SKM-1 treated with dmso at 0.1 percent for 144 hours (cell line): ENCODE results near the gene CYP2S1.
"Not testable (repeated sequence)": the region's sequence is repeated elsewhere in the genome, so short reads cannot be mapped to it uniquely, and the experiment has no call there.

Source experiments
- DNase-seq: peaks from one replicate; lab custom pipeline; 2025; ENCODE audit not compliant: unreplicated experiment; lab: John Stamatoyannopoulos, UW

The CYP2S1 gene

DNA sequence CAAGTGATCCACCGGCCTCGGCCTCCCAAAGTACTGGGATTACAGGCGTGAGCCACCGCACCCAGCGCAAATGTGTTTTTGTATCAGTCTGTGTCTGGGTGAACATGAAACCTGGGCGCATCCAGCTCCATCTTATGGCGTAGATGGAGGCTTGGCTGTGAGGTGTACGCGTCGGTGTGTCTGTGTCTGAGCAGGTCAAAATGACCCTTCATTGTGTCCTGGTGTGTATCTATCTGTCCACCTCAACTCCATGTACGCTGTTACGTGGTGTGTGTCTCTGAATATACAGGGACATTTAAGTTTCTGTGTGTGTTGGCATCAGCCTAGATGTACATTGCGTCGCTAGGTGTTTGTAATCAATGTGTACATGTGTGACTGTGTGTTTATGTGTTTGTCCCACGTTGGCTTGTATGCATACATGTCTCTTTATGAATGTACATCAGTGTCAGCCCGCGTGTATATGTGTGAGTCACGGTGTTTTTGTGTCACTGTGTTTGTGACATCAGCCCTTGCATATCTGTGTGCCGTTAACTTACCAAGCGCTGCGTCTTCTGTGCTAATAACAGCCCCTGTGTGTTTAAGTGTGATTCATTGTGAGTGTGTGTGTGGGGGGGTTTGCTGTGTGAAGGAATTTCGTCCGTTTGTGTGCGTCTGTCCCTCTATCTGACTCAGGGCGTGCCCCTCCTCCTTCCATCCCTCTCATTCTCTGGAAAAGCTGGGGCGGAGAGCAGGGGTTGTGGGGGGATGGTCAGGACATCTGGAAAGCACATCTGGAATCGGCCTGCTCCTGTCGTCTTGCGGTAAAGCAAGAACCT is 32.4 kb downstream of the CYP2S1 start:
- no peak for DNase-seq

DNA sequence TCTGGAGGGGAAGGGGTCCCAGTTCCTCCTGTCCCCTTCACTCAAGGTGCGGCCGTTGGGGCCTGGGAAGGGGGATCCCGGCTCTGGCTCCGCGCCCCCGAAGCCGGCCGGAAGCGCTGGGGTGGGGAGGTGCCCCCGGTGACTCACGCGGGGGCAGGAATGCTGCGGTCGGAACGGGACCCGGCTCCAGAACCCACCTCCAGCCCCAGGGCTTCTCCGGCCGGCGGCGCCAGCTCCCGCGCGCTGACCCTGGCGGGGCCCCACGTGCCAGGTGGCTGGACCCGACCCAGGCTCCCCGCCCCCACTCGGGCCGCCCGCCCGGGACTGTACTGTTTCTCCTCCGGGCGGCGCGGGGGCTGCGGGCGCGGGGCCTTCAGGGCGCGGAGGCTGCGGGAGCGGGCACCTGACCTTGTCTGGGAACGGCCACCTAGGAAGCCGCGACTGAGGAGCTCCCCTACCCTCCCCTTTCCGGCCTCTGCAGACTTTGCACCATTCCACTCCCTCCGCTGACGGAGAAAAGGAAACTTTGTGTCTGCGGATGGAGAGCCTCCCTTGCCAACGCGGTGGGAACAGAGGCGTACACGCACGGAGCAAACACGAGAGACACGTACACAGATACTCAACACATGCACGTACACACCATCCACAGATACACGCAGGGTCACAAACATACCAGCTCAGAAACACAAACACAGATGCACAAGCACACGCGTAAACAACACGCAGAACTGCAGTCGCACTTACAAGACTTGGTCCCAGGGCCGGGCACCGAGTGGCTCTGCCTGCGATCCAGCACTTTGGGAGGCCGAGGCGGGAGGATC is 33.2 kb downstream of the CYP2S1 start:
- DNase-seq: no peak

DNA sequence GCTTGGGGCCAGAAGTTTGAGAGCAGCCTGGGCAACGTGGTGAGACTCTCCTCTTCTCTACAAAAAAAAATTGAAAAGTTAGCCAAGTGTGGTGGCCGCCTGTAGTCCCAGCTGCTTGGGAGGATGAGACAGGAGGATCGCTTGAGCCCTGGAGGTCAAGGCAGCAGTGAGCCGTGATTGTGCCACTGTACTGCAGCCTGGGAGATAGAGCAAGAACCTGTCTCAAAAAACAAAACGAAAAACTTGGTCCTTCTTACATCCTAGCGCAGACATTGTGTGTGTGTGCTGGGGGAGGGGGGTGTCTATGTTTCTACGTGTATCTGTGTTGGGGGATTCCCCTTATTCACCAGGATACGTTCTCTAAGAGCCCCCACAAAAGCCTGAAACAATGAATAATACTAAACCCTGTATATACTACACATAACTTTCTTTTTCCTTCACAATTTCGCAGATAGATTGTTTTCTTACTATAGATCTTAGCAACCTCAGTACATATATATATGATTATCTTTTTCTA is 33.9 kb downstream of the CYP2S1 start:
- DNase-seq: no peak

DNA sequence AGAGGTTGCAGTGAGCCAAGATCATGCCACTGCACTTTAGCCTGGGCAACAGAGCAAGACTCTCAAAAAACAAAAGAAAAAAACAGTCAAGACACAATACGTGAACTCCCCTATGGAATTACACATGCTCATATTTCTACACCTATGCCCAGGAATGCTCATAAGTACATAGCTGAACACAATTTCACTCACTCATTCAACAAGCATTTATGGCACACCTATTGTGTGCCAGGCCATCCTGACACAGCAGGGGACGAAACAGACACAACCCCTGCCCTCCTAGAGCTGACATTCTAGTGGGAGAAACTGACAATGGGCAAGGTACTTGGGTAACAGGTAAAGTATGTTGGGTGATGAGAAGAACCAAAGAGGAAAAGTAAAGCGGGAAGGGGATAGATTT is 35.5 kb downstream of the CYP2S1 start:
- DNase-seq: no peak

DNA sequence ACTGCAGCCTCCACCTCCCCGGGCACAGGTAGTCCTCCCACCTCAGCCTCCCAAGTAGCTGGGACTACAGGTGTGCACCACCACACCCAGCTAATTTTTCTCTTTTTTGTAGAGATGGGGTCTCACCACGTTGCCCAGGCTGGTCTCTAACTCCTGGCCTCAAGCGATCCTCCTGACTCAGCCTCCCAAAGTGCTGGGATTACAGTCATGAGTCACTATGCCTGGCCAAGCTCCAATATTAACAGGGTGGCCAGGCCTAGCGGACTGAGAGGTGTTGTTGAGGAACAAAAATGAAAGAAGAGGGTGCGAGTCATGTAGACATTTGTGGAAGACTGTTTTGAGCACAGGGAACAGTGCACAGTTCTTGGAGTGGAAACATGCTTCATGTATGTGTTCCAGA is 36.3 kb downstream of the CYP2S1 start:
- DNase-seq: not testable (repeated sequence)

DNA sequence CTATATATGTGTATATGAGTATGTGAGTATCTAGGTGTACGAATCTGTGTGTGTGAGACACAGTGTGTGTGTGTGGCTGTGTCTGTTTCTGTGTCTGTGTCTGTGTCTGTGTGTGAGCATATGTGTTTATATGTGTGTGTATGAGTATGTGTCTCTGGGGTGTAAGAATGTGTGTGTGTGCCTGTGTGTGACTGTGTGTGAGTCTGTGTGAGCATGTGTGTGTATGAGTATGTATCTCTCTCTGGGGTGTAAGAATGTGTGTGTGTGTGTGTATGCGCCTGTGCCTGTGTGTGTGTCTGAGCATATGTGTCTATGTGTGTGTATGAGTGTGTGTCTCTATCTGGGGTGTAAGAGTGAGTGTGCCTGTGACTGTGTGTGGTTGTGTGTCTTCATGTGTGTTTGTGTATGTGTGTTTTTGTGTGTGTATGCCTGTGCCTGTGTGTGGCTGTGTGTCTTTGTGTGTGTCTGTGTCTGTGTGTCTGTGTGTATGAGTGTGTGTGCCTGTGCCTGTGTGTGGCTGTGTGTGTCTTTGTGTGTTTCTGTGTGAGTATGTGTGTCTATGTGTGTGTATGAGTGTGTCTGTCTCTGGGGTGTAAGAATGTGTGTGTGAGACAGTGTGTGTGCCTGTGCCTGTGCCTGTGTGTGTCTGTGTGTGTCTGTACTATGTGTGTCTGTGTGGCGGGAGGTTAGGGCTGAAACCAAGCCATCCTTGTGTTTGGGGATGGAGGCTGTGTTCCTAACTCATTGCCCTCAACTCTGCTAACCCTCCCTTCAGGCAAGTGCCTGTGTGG is 37.2 kb downstream of the CYP2S1 start:
- no peak for DNase-seq

DNA sequence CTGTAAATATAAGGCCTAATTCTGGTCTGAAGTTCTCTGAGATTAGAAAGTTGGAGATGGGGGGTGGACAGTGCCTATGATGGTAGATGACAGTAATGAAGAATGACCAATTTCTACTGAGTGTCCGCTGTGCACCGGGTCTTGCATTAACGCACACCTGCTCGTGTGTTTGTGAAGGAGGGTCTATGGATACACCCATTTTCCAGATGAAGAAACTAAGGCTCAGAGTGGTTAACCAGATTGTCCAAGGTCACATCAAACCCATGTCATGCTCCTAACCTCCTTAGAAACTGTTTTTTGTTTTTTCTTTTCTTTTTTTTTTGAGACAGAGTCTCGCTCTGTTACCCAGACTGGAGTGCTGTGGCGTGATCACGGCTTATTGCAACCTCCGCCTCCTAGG is 39.7 kb downstream of the CYP2S1 start:
- DNase-seq: no peak

DNA sequence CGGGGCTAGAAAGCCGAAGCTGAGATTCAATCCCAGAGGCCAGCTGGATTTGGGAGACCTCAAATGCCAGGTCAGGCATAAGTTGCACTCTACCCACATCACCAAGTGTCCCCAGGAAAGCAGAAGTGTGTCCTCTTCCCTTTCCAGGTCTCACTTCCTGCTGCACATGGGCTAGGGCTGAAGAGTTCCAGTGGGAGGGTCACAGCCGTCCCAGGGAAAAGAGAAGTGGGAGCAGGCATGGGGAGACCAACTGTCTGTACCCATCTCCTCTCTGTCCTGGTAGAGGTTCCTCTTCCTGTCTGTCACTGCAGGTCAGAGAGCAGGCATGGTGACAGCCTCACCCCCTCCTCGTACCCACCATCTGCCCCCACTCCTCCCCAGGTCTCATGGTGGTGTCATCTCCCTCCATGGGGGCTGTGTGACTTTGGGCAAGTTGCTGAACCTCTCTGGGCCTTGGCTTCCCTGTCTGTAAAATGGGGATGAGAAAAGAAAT is 40.8 kb downstream of the CYP2S1 start:
- DNase-seq: peak; percentile 60

DNA sequence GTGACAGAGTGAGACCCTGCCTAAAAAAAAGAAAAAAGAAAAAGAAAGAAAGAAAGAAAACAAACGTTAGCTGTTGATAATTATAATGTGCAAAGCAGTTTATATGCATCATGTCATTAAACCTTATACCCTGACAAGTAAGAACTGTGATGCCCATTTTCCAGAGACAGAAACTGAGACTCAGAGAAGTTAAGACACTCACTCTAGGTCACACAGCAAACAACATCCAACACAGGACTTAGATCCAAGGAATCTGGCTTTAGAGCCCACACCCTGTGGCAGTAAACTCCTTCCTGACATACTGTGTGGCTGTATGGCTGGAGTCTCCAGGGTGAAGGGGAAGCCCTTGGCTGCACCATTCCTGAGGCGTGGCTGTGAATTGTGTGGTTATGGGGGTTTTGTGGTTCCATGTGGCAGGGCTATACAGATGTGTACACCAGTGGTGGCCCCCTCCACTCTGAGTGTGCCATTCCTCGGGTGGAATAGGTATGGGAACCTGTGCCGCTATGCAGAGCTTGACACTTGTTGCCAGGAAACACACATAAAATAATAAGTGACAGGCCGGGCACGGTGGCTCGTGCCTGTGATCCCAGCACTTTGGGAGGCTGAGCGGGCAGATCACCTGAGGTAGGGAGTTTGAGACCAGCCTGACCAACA is 41.6 kb downstream of the CYP2S1 start:
- no peak for DNase-seq

DNA sequence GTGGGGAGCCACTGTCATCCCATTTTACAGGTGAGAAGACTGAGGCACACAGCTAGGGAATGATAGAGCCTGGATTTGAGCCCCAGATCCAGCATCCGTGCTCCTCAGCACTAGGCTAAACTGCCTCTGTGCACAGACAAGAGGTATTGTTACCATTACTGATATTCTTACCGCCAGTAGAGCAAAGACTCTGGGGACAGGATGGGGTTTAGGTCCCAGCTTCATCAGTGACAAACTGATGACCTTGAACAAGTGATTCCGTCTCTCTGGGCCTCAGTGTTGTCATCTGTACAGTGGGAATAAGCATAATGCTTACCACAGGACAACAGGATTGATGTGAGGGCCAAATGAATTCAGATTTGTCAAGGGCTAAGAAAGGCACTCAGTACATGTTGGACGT is 42.5 kb downstream of the CYP2S1 start:
- DNase-seq: no peak

DNA sequence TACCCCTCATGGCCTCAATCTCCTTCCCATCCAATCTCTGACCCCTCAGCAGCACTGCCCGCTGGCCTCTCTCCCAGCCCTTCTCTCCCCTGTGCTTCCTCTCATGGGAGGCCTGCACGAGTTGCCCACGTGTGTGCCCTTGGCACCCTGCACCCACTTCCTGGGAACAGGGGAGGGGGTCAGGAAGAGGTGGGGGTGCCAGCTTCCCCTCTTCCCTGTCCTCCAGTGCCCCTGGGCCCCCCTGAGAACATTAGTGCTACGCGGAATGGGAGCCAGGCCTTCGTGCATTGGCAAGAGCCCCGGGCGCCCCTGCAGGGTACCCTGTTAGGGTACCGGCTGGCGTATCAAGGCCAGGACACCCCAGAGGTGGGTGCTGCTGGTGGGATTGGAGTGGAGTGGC is 45.2 kb downstream of the CYP2S1 start:
- no peak for DNase-seq

DNA sequence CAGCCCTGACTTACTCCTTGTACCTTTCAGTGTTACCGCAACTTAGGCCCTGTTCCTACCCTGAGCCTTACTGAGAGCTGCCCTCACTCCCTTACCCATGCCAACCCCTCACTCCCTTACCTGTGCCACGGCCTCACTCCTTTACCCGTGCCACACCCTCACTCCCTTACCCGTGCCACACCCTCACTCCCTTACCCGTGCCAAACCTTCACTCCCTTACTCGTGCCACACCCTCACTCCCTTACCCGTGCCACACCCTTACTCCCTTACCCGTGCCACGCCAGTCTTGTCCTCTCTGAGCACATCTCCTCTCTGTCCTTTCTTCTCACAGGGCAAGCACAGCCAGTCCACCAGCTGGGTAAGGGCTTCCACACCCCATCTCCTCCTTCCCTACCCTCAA is 46.3 kb downstream of the CYP2S1 start:
- DNase-seq: no peak

DNA sequence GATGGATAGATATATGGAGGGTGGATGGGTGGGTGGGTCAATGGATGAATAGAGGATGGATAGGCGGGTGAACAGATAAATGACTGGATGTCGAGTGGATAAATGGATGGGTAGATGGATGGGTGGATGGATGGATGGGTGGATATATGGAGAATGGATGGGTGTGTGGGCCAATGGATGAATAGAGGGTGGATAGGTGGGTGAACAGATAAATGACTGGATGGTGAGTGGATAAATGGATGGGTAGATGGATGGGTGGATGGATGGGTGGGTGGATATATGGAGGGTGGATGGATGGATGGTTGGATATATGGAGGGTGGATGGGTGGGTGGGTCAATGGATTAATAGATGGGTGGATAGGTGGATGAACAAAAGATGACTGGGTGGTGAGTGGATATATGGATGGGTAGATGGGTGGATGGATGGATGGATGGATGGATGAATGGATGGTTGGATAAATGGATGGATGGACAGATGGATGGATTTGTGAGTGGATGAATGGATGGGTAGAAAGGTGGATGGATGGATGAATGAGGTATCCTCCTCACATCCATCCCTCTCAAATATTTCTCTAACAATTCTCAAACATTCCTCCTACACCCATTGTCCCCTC is 47.0 kb downstream of the CYP2S1 start:
- no peak for DNase-seq

DNA sequence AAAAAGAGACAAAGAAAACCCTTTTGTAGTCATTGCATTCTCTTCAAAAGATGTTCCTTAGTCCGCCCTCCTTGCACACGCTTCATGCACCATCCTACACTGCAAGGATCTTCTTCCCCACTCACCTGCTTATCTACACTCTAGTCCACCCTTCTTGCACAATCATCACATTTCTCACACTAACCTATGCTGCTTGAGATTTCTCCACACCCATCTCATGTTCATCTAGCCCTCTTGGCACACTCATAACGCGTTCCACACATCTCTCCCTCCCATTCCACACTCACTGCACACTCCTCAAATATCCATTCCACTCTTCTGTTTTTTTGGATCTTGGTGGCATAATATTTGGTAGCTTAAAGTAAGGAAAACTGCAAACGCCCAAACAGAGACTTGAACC is 48.8 kb downstream of the CYP2S1 start:
- no peak for DNase-seq

DNA sequence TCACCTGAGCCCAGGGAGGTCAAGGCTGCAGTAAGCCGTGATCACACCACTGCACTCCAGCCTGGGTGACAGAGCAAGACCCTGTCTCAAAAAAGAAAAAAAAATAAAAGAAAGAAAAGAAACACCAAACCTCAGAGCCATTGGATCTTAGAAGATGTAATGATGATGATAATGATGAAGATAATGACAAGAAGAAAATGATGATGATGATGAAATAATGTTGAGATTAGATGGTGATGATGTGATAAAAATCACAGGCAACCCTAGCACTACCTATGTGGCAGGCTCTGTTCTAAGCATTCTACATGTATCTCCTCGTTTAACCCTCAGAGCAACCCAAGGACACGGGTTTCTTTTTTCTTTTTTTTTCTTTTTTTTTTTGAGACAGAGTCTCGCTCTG is 51.1 kb downstream of the CYP2S1 start:
- DNase-seq: no peak

DNA sequence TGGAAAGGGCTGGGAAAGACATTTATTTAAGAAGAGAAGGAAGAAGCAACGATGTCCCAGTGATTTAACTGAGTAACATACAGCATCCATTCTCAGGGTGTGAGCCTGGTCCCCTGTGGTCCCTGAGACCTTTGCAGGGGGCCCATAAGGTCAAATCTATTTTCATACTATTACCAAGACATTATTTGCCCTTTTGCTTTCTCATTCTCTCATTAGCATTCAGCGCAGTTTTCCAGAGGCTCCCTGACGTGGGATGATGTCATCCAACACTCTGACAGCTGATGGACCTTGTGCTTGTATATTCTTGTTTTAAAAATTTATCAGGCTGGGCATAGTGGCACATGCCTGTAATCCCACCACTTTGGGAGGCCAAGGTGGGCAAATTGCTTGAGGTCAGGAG is 52.8 kb downstream of the CYP2S1 start:
- no peak for DNase-seq

DNA sequence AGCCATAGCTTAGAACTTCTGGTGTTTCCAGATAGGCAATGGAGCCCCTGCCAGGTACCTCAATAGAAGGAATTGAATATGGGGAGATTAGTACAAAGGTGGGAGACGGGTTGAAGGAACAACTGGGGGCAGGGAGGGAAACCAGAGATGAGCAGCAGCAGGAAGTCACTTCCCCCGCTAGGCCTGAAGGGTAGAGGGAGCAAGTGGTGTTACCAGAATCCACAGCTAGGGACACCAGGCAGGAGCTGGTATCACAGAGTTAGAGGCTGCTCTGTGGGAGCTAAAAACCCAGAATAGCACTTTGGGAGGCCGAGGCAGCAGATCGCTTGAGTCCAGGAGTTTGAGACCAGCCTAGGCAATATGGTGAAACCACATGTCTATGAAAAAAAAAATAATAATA is 55.9 kb downstream of the CYP2S1 start:
- DNase-seq: no peak

DNA sequence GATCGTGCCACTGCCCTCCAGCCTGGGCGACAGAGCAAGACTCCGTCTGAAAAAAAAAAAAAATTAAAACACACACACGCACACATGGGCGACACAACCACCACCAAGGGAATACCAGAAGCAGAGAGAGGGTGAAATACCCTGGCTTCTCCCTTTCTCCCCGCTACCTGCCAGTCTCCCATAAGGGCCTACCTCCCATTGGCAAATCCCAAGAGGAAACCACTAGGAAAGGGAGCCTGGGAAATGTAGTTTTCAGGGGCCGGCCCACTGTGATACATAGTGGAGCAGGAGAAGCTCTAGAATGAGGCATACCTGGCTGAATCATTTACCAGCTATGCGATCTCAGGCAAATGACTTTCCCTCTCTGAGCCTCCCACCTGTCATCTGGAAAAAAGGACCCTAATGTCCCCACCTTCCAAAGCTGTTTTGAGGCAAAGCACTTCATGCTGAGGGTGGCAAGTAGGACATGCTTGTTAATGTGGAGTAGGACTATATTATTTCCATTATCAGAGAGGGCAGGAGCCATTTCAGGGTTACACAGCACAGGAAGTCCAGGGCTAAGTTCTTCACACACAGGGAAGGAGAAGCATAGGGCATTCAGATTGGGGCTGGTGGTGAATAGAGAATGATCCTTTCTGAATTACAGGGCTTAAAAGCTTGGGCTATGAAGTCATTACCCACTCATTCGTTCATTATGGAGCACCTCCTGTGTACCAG is 56.8 kb downstream of the CYP2S1 start:
- DNase-seq: no peak

DNA sequence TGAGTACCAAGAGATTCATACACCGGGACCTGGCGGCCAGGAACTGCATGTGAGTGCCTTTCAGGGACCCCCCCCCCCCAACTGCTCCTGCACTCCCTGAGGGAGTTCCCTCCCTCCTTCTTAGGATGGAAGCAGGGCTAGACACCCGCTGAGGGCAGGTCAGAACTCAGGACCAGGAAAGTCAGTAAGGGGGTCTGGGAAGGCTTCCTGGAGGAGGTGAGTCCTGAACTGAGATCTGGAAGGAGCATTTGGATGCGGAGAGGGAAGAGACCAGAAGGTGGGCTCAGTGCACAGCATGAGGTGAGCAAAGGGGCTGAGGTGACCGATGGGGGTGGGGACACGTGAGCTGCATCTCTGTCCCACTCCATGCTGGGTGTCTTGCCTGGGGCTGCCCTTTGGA is 60.6 kb downstream of the CYP2S1 start:
- no peak for DNase-seq

DNA sequence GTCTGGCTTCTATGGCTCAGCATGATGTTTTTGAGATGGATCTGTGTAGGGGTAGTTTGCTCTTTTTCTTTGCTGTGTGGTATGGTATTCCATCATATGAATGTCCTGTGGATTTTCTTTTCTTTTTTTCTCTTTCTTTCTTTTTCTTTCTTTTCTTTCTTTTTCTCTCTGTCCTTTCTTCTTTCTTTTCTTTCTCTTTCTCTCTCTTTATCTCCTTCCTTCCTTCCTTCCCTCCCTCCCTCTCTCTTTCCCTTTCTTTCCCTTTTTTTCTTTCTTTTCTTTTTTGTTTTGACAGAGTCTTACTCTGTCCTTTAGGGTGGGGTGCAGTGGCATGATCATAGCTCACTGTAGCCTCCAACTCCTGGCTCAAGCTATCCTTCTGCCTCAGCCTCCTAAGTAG is 62.2 kb downstream of the CYP2S1 start:
- DNase-seq: no peak
